ENCODE data around the gene HIPK2.

HIPK2 gene

GRCh38 chr7:139594090-139594489 is 183.7 kb downstream of the HIPK2 start:
- Histone ChIP-seq H4K20me1 (peaks cover 0 to 10% (median 0%) of the 10 kb centered on the region in 11 experiments; a peak in 2 of 22 replicates), H3K4me1 (peaks cover 5 to 24% (median 14%) of the 10 kb centered on the region in 10 experiments), H3K9me3 (replicated peaks in 1 of 11) (no peaks in the 10 kb centered on the region), H3K9ac (no peak overlapping the region), H3K4me3 (no peak overlapping the region), H3K36me3 (peaks cover 87 to 100% (median 98%) of the 10 kb centered on the region in 11 experiments), H3K4me2 (no peak overlapping the region), H3K27me3 (no peaks in the 10 kb centered on the region), H3K27ac (no peak overlapping the region)
- no peak for TF ChIP-seq Cebpa-rat (IDR thresholded peaks at IDR 0.05)

- H3K4me2 ChIP-seq, result no peak overlapping the region
- H3K9me3 ChIP-seq (replicated peaks in 1 of 11), result no peaks in the 10 kb centered on the region
- no peak overlapping the region for H3K9ac ChIP-seq
- H3K27me3 ChIP-seq, result no peaks in the 10 kb centered on the region
- H3K36me3 ChIP-seq, result peaks cover 79 to 99% (median 88%) of the 10 kb centered on the region in 11 experiments
- H3K27ac ChIP-seq, result no peak overlapping the region
- H3K4me3 ChIP-seq, result no peak overlapping the region
- no peak for TF ChIP-seq Cebpa-rat (IDR thresholded peaks at IDR 0.05)
- H4K20me1 ChIP-seq, result peaks cover 0 to 10% (median 0%) of the 10 kb centered on the region in 11 experiments; a peak in 2 of 22 replicates
- H3K4me1 ChIP-seq, result peaks cover 17 to 35% (median 26%) of the 10 kb centered on the region in 10 experiments
Observed at GRCh38 chr7:139592801-139593461, 184.9 kb downstream of the HIPK2 start.

GRCh38 chr7:139591550-139592195 is 186.1 kb downstream of the HIPK2 start:
- H4K20me1 ChIP-seq, result peaks cover 0 to 10% (median 0%) of the 10 kb centered on the region in 11 experiments; a peak in 2 of 22 replicates
- H3K4me1 ChIP-seq, result peaks cover 25 to 38% (median 31%) of the 10 kb centered on the region in 10 experiments
- H3K27me3 ChIP-seq, result no peaks in the 10 kb centered on the region
- peak overlapping the region in 3 of 11 experiments; percentile 24 to 89 (median 34); a peak in 4 of 22 replicates for H3K27ac ChIP-seq
- H3K4me3 ChIP-seq, result no peak overlapping the region
- TF ChIP-seq Cebpa-rat (IDR thresholded peaks at IDR 0.05), result no peak
- H3K9me3 ChIP-seq (replicated peaks in 1 of 11), result no peaks in the 10 kb centered on the region
- peaks cover 77 to 99% (median 88%) of the 10 kb centered on the region in 11 experiments for H3K36me3 ChIP-seq
- H3K4me2 ChIP-seq, result no peak overlapping the region; a peak in 1 of 22 replicates
- no peak overlapping the region for H3K9ac ChIP-seq

GRCh38 chr7:139589474-139589873 is 188.3 kb downstream of the HIPK2 start:
- Histone ChIP-seq H3K4me1 (peaks cover 28 to 51% (median 42%) of the 10 kb centered on the region in 10 experiments), H3K4me2 (peak overlapping the region; percentile 58 to 91 (median 84)), H3K9me3 (replicated peaks in 1 of 11) (no peaks in the 10 kb centered on the region), H3K27ac (peak overlapping the region in 9 of 11 experiments; percentile 32 to 89 (median 80); a peak in 17 of 22 replicates), H3K4me3 (no peak overlapping the region), H4K20me1 (peaks cover 0 to 8% (median 0%) of the 10 kb centered on the region in 11 experiments; a peak in 7 of 22 replicates), H3K9ac (peak overlapping the region in 6 of 11 experiments; percentile 1 to 76 (median 59); a peak in 9 of 22 replicates), H3K27me3 (no peaks in the 10 kb centered on the region), H3K36me3 (peaks cover 72 to 99% (median 88%) of the 10 kb centered on the region in 11 experiments)
- TF ChIP-seq Cebpa-rat (IDR thresholded peaks at IDR 0.05), result no peak

- Histone ChIP-seq H4K20me1 (peaks cover 0 to 17% (median 0%) of the 10 kb centered on the region in 11 experiments; a peak in 8 of 22 replicates), H3K27ac (peak overlapping the region in 9 of 11 experiments; percentile 32 to 89 (median 80); a peak in 18 of 22 replicates), H3K27me3 (no peaks in the 10 kb centered on the region), H3K36me3 (peaks cover 69 to 99% (median 88%) of the 10 kb centered on the region in 11 experiments), H3K4me2 (peak overlapping the region; percentile 58 to 91 (median 84)), H3K9me3 (replicated peaks in 1 of 11) (no peaks in the 10 kb centered on the region), H3K4me1 (peaks cover 28 to 59% (median 51%) of the 10 kb centered on the region in 10 experiments), H3K9ac (peak overlapping the region in 10 of 11 experiments; percentile 0 to 76 (median 57); a peak in 17 of 22 replicates), H3K4me3 (peak overlapping the region in 3 of 10 experiments; percentile 16 to 49 (median 18); a peak in 4 of 20 replicates)
- TF ChIP-seq Cebpa-rat (IDR thresholded peaks at IDR 0.05), result peak in 6 of 11 experiments; percentile 20 to 89 (median 76); a peak in 11 of 22 replicates
Observed at GRCh38 chr7:139588632-139589031, 189.2 kb downstream of the HIPK2 start.

- H3K27ac ChIP-seq, result peak overlapping the region in 8 of 11 experiments; percentile 68 to 89 (median 81); a peak in 14 of 22 replicates
- no peak for TF ChIP-seq Cebpa-rat (IDR thresholded peaks at IDR 0.05)
- peaks cover 62 to 99% (median 88%) of the 10 kb centered on the region in 11 experiments for H3K36me3 ChIP-seq
- no peak overlapping the region for H3K4me3 ChIP-seq
- H3K9me3 ChIP-seq (replicated peaks in 1 of 11), result no peaks in the 10 kb centered on the region
- peaks cover 28 to 70% (median 61%) of the 10 kb centered on the region in 10 experiments for H3K4me1 ChIP-seq
- peaks cover 0 to 26% (median 4%) of the 10 kb centered on the region in 11 experiments; a peak in 8 of 22 replicates for H4K20me1 ChIP-seq
- peak overlapping the region in 7 of 11 experiments; percentile 63 to 91 (median 86); a peak in 13 of 22 replicates for H3K4me2 ChIP-seq
- H3K9ac ChIP-seq, result peak overlapping the region in 6 of 11 experiments; percentile 24 to 76 (median 68); a peak in 8 of 22 replicates
- H3K27me3 ChIP-seq, result no peaks in the 10 kb centered on the region
Observed at GRCh38 chr7:139587535-139587934, 190.3 kb downstream of the HIPK2 start.

- Histone ChIP-seq H3K36me3 (peaks cover 61 to 99% (median 88%) of the 10 kb centered on the region in 11 experiments), H3K4me3 (no peak overlapping the region), H3K27ac (peak overlapping the region in 1 of 11 experiments; percentile 89; a peak in 2 of 22 replicates), H3K9ac (no peak overlapping the region), H3K4me2 (no peak overlapping the region), H3K4me1 (peaks cover 28 to 72% (median 66%) of the 10 kb centered on the region in 10 experiments), H3K27me3 (no peaks in the 10 kb centered on the region), H3K9me3 (replicated peaks in 1 of 11) (no peaks in the 10 kb centered on the region), H4K20me1 (peaks cover 0 to 32% (median 4%) of the 10 kb centered on the region in 11 experiments; a peak in 8 of 22 replicates)
- TF ChIP-seq Cebpa-rat (IDR thresholded peaks at IDR 0.05), result no peak
Observed at GRCh38 chr7:139586286-139586685, 191.5 kb downstream of the HIPK2 start.

GRCh38 chr7:139585042-139585441 is 192.8 kb downstream of the HIPK2 start:
- Histone ChIP-seq H3K4me2 (peak overlapping the region in 9 of 11 experiments; percentile 38 to 80 (median 72); a peak in 19 of 22 replicates), H3K4me3 (no peak overlapping the region), H3K27me3 (no peaks in the 10 kb centered on the region), H3K36me3 (peaks cover 62 to 99% (median 88%) of the 10 kb centered on the region in 11 experiments), H3K9me3 (replicated peaks in 1 of 11) (no peaks in the 10 kb centered on the region), H3K9ac (peak overlapping the region in 3 of 11 experiments; percentile 22 to 36 (median 30); a peak in 2 of 22 replicates), H3K27ac (peak overlapping the region in 5 of 11 experiments; percentile 3 to 62 (median 59); a peak in 9 of 22 replicates), H4K20me1 (peaks cover 0 to 37% (median 4%) of the 10 kb centered on the region in 11 experiments; a peak in 8 of 22 replicates), H3K4me1 (peaks cover 21 to 69% (median 62%) of the 10 kb centered on the region in 10 experiments)
- TF ChIP-seq Cebpa-rat (IDR thresholded peaks at IDR 0.05), result no peak

Data from BLaER1 treated with 17β-estradiol and CSF1 and Interleukin-3, amounts not matched to agents 10 nM and 100 nM (cell line).